Epithelial cell of proximal tubule (primary cell): ENCODE measurements around the gene KANK4. TPM values are rescaled to one million over a fixed set of nuclear protein-coding genes. Genes with fewer than 3 reads are reported as not detected.
"Not testable (repeated sequence)": the region's sequence is repeated elsewhere in the genome, so short reads cannot be mapped to it uniquely, and the experiment has no call there.

Source experiments
- DNase-seq: peaks from one replicate; pipeline ENCODE4 v3.0.0-alpha.2; 2011; ENCODE audit warnings: low read depth
- H3K4me3 ChIP-seq: 2 replicates; pipeline ENCODE4 v1.5.1; 2011; ENCODE audit warnings: low read depth, mild to moderate bottlenecking, low read length
- total RNA-seq: library from RNA; depleted of rRNA; stranded (reverse); fragments of >200 nt; gene quantifications from 2 replicates; pipeline ENCODE4 v1.2.3, GENCODE V29; 2015
- TF ChIP-seq, protein P1 (sequence below): conservative IDR thresholded peaks from 2 replicates; pipeline ENCODE4 v1.5.1; 2012; ENCODE audit warnings: low read depth, mild to moderate bottlenecking, low read length

Gene KANK4
- total RNA-seq, 1 donor from 2014 or later = not detected

DNA sequence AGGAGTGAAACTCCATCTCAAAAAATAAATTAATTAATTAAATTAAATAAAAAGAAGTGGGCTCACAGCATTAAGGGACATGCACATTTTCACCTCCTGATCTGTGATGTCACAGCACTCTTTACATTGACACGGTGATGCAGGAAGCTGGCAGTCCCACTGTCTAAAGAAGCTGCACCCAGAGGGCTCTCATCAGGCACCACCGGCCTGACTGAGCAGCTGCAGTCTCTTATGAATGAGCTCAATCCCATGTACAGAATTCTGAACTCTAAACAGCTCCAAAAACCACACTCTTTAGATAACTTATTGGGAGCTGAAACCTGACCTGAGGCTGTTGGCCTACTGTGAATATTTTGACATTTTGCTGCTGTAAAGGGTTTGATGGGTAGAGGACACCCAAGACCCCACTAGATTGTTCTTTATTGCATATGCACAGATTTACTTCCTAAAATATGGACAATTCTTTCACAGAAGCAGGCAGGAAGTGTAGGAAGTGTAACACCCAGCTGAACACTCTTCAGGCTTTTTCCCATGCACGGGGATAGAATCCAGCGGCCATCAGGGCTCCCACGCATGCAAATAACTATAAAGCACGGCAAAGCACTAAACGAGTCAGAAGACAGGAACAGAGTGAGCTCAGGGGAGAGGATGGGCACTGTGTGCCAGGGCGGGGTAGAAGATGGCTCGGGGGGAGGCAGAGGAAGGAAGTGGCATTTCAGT lies 78.4 kb downstream of the KANK4 start:
- no peak for DNase-seq
- TF ChIP-seq, protein P1, sequence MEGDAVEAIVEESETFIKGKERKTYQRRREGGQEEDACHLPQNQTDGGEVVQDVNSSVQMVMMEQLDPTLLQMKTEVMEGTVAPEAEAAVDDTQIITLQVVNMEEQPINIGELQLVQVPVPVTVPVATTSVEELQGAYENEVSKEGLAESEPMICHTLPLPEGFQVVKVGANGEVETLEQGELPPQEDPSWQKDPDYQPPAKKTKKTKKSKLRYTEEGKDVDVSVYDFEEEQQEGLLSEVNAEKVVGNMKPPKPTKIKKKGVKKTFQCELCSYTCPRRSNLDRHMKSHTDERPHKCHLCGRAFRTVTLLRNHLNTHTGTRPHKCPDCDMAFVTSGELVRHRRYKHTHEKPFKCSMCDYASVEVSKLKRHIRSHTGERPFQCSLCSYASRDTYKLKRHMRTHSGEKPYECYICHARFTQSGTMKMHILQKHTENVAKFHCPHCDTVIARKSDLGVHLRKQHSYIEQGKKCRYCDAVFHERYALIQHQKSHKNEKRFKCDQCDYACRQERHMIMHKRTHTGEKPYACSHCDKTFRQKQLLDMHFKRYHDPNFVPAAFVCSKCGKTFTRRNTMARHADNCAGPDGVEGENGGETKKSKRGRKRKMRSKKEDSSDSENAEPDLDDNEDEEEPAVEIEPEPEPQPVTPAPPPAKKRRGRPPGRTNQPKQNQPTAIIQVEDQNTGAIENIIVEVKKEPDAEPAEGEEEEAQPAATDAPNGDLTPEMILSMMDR = no peak

DNA sequence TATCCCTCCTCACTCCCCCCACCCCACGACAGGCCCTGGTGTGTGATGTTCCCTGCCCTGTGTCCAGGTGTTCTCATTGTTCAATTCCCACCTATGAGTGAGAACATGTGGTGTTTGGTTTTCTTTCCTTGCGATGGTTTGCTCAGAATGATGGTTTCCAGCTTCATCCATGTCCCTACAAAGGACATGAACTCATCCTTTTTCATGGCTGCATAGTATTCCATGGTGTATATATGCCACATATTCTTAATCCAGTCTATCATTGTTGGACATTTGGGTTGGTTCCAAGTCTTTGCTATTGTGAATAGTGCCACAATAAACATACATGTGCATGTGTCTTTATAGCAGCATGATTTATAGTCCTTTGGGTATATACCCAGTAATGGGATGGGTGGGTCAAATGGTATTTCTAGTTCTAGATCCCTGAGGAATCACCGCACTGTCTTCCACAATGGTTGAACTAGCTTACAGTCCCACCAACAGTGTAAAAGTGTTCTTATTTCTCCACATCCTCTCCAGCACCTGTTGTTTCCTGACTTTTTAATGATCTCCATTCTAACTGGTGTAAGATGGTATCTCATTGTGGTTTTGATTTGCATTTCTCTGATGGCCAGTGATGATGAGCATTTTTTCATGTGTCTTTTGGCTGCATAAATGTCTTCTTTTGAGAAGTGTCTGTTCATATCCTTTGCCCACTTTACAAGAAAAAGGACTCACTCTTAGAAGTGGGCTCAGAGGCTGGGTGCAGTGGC lies 79.4 kb downstream of the KANK4 start:
- DNase-seq, H3K4me3 ChIP-seq: not testable (repeated sequence)

More for the DNA sequence above, 78.4 kb downstream of the KANK4 start:
- H3K4me3 ChIP-seq = no peak overlapping the region

DNA sequence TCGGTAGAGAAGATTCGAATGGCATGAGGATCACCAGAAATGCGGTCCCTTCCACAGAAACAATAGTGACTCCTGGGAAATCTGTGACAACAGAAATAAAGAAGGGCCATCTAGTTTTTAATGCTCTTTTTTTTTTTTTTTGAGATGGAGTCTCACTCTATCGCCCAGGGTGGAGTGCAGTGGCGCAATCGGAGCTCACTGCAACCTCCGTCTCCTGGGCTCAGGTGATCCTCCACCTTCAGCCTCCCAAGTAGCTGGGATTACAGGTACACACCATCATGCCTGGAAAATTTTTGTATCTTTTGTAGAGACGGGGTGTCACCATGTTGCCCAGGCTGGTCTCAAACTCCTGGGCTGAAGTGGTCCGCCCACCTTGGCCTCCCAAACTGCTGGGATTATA lies 80.7 kb downstream of the KANK4 start:
- TF ChIP-seq, protein P1 = no peak

DNA sequence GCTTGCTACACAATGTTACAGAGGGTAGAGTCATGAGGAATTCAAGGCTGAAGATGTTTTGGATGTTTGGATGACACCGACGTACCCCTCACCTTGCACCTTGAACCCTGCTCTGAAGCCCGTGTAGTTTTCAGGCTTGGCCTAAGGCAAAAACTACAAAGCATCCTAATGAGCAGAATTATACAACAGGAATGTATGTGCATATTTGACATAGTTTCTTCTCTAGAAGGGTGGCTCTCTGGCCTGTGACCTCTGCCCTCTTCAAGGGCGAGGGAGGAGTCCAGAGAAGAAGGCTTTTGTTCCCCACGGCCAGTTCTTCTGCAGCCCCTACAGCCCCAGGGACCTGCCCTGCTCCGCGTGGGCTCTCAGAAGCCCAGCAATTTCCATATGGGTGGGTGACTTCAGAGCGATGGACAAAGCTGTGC lies 81.3 kb downstream of the KANK4 start:
- TF ChIP-seq, protein P1 = no peak
- DNase-seq = no peak
- no peak overlapping the region for H3K4me3 ChIP-seq

More for the DNA sequence above, 80.7 kb downstream of the KANK4 start:
- DNase-seq = no peak
- no peak overlapping the region for H3K4me3 ChIP-seq

DNA sequence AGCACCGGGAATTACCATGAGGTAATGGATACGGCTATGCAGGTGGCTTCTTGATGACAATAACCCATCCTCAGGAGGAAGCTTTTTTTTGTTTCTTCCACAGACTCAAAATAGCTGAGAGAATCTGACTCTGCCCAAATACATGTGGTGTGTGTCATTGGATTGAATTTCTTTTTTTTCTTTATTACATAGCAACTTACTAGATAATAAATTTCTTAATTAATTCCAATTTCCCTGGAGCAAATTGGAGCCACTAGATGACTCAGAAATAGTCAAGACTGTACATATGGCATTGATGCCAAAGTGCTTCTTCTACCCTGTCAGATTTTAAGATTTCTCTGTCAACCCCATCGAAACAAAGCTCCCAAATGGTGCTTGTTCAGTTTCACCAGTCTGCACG lies 81.9 kb downstream of the KANK4 start:
- no peak for DNase-seq
- TF ChIP-seq, protein P1 = no peak
- no peak overlapping the region for H3K4me3 ChIP-seq

DNA sequence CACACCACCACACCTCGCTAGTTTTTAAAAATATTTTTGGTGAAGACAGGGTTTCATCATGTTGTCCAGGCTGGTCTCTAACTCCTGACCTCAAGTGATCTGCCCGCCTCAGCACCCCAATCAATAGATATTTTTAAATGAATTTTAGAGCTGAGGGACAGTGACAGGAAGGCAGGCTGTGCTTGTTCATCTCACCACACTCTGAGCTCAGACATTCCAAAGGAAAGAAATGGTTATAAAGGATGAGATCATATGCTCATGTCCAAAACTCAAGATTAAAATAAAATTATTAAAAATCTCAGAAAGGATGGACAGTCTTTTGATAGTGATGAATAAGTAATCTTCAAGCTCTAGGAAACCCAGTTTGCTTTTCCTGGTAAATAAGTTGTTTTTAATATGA lies 83.7 kb downstream of the KANK4 start:
- DNase-seq = no peak
- H3K4me3 ChIP-seq = no peak overlapping the region
- TF ChIP-seq, protein P1 = no peak

DNA sequence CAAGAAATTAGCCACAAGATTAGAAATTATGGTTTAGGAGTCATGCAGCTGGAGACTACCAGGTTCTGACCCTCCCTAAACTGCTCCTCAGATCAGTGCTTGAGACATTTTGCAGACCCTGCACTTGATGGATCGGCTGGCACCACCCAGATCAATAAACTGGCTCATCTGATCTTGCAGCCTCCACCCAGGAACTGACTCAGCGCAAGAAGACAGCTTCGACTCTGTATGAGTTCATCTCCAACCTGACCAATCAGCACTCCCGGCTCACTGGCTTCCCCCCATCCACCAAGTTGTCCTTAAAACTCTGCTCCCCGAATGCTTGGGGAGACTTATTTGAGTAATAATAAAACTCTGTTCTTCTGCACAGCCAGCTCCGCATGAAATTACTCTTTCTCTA lies 84.5 kb downstream of the KANK4 start:
- no peak for DNase-seq
- no peak overlapping the region for H3K4me3 ChIP-seq
- TF ChIP-seq, protein P1 = no peak
